Fibroblast of lung (primary cell): ENCODE results near the gene CISD3.

ENCODE experiments used
- EZH2 ChIP-seq: IDR thresholded peaks from 2 replicates; pipeline ENCODE4 v1.5.1; 2012; ENCODE audit warnings: low read length, control low read depth, mild to moderate bottlenecking; ENCODE audit errors: missing control alignments
- TF ChIP-seq, protein P1 (sequence below), 2 donors: IDR thresholded peaks in 1 of 2; conservative IDR thresholded peaks in 1 of 2; 1 replicate in 1 of 2; 2 replicates in 1 of 2; pipeline ENCODE4 v1.5.1; 2011 to 2012; ENCODE audit warnings: low read length in 2 of 2, control low read depth in 1 of 2, inconsistent platforms in 1 of 2, low read depth in 1 of 2, mild to moderate bottlenecking in 1 of 2

DNA sequence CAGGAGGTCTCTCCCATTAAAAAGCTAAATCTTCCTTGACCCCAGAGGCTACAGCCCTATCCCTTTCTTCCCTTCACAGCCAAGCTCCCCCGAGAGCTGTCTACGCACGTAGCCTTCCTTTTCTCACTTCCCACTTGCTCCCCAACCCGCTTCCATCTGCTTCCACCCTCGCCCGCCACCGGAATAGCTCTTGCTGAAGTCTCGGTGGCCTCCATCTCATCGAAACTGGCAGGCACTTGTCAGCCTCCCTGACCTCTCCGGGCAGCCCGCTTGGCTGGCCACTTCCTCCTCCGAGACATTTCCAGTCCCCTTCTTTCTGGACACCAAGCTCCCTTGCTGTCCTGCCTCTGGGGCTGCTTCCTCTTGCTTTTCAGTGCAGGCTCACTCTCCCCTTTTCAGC is 44.6 kb upstream of the CISD3 start:
- TF ChIP-seq, protein P1, sequence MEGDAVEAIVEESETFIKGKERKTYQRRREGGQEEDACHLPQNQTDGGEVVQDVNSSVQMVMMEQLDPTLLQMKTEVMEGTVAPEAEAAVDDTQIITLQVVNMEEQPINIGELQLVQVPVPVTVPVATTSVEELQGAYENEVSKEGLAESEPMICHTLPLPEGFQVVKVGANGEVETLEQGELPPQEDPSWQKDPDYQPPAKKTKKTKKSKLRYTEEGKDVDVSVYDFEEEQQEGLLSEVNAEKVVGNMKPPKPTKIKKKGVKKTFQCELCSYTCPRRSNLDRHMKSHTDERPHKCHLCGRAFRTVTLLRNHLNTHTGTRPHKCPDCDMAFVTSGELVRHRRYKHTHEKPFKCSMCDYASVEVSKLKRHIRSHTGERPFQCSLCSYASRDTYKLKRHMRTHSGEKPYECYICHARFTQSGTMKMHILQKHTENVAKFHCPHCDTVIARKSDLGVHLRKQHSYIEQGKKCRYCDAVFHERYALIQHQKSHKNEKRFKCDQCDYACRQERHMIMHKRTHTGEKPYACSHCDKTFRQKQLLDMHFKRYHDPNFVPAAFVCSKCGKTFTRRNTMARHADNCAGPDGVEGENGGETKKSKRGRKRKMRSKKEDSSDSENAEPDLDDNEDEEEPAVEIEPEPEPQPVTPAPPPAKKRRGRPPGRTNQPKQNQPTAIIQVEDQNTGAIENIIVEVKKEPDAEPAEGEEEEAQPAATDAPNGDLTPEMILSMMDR (conservative IDR thresholded peaks at IDR 0.05 in 1 of 2, IDR thresholded peaks at IDR 0.05 in 1 of 2; ENCODE audit: low read depth in 1 of 2, low read length in 2 of 2): no peak
- TF ChIP-seq EZH2: no peak
